HepG2 (cell line): ENCODE results near the gene ELF2. TPM values are rescaled to one million over a fixed set of nuclear protein-coding genes. Genes with fewer than 3 reads are reported as not detected.
A peak's percentile ranks its signal among the peaks of the same experiment; 100 is the strongest.

Source experiments
- ARID5B ChIP-seq: IDR thresholded peaks from 2 replicates; pipeline ENCODE4 v1.4.0; 2020; ENCODE audit warnings: mild to moderate bottlenecking, missing genetic modification reagents
- BRD4 ChIP-seq: sonication (generic); formaldehyde crosslinking; IDR thresholded peaks from 2 replicates; pipeline ENCODE4 v1.4.0; 2020; ENCODE audit warnings: missing genetic modification reagents
- EED ChIP-seq: sonication (generic); formaldehyde crosslinking; IDR thresholded peaks from 2 replicates; pipeline ENCODE4 v1.5.0; 2020; ENCODE audit warnings: mild to moderate bottlenecking, missing genetic modification reagents
- FOXO4 ChIP-seq: sonication (generic); formaldehyde crosslinking; conservative IDR thresholded peaks from 2 replicates; pipeline ENCODE4 v1.8.1; 2023; ENCODE audit warnings: missing genetic modification reagents
- KAT2B ChIP-seq: fragments of 150-350 bp; IDR thresholded peaks from 2 replicates; pipeline ENCODE4 v1.6.1; 2014; ENCODE audit warnings: low read depth, low read length, borderline replicate concordance
- MTF2 ChIP-seq: sonication (generic); formaldehyde crosslinking; IDR thresholded peaks from 2 replicates; pipeline ENCODE4 v1.5.0; 2020; ENCODE audit warnings: missing genetic modification reagents, borderline replicate concordance
- SIN3A ChIP-seq: IDR thresholded peaks from 2 replicates; pipeline ENCODE4 v1.6.1; 2011; ENCODE audit warnings: low read depth, mild to moderate bottlenecking, control low read depth, low read length, borderline replicate concordance
- TOPORS ChIP-seq: sonication (generic); formaldehyde crosslinking; IDR thresholded peaks from 2 replicates; pipeline ENCODE4 v1.8.0; 2023; ENCODE audit warnings: mild to moderate bottlenecking, missing genetic modification reagents
- YY1 ChIP-seq: IDR thresholded peaks from 2 replicates; pipeline ENCODE4 v1.6.1; 2011; ENCODE audit warnings: low read length, low read depth, moderate library complexity, mild to moderate bottlenecking; ENCODE audit not compliant: insufficient read depth, insufficient replicate concordance
- ZBTB2 ChIP-seq: sonication (generic); formaldehyde crosslinking; IDR thresholded peaks from 2 replicates; pipeline ENCODE4 v1.8.0; 2022; ENCODE audit warnings: low read depth, missing genetic modification reagents
- ZBTB34 ChIP-seq: sonication (generic); formaldehyde crosslinking; IDR thresholded peaks from 2 replicates; pipeline ENCODE4 v1.8.0; 2022; ENCODE audit warnings: mild to moderate bottlenecking, missing genetic modification reagents
- ZKSCAN1 ChIP-seq: fragments of 150-350 bp; IDR thresholded peaks from 2 replicates; pipeline ENCODE4 v1.6.1; 2014; ENCODE audit warnings: low read length
- ZNF138 ChIP-seq: sonication (generic); formaldehyde crosslinking; IDR thresholded peaks from 2 replicates; pipeline ENCODE4 v1.5.0; 2020; ENCODE audit warnings: mild to moderate bottlenecking, low read depth, missing genetic modification reagents
- ZNF143 ChIP-seq: sonication (generic); formaldehyde crosslinking; IDR thresholded peaks from 2 replicates; pipeline ENCODE4 v1.4.0; 2020; ENCODE audit warnings: missing genetic modification reagents
- ZNF256 ChIP-seq: sonication (generic); formaldehyde crosslinking; conservative IDR thresholded peaks from 2 replicates; pipeline ENCODE4 v1.4.0; 2020; ENCODE audit warnings: missing genetic modification reagents
- ZNF44 ChIP-seq: sonication (generic); formaldehyde crosslinking; IDR thresholded peaks from 2 replicates; pipeline ENCODE4 v1.5.1; 2020; ENCODE audit warnings: mild to moderate bottlenecking, missing genetic modification reagents
- ZNF562 ChIP-seq: sonication (generic); formaldehyde crosslinking; IDR thresholded peaks from 2 replicates; pipeline ENCODE4 v1.8.0; 2022; ENCODE audit warnings: missing genetic modification reagents, borderline replicate concordance
- ZNF670 ChIP-seq: sonication (generic); formaldehyde crosslinking; IDR thresholded peaks from 2 replicates; pipeline ENCODE4 v1.8.0; 2022; ENCODE audit warnings: mild to moderate bottlenecking, missing genetic modification reagents, borderline replicate concordance
- ZNF878 ChIP-seq: sonication (generic); formaldehyde crosslinking; IDR thresholded peaks from 2 replicates; pipeline ENCODE4 v1.8.1; 2023; ENCODE audit warnings: mild to moderate bottlenecking, missing genetic modification reagents, moderate library complexity
- ZSCAN21 ChIP-seq: sonication (generic); formaldehyde crosslinking; IDR thresholded peaks from 2 replicates; pipeline ENCODE4 v1.8.0; 2022; ENCODE audit warnings: mild to moderate bottlenecking, missing genetic modification reagents, moderate library complexity, borderline replicate concordance
- ZSCAN22 ChIP-seq: sonication (generic); formaldehyde crosslinking; IDR thresholded peaks from 2 replicates; pipeline ENCODE4 v1.4.0; 2020; ENCODE audit warnings: mild to moderate bottlenecking, missing genetic modification reagents
- polyA plus RNA-seq, 8 experiments: library from polyadenylated mRNA; depleted of rRNA in 3 of 8; stranded (reverse) in 7 of 8; unstranded in 1 of 8; fragments of >200 nt; fragmentation: Illumina TruSeq in 4 of 8; extraction: Trizol in 4 of 8; gene quantifications; 2 replicates each; pipeline versions ENCODE4 v1.2.1 to v1.2.3, GENCODE V29; 2011 to 2016; ENCODE audit warnings: low read depth in 4 of 8, missing spikeins in 1 of 8, mixed read lengths in 1 of 8; ENCODE audit not compliant: insufficient read depth in 1 of 8
- total RNA-seq, 5 experiments: library from RNA; depleted of rRNA; stranded (reverse); fragments of >200 nt; fragmentation: Illumina TruSeq; extraction: Trizol; gene quantifications; 2 replicates each; pipeline ENCODE4 v1.2.3, GENCODE V29; 2016; ENCODE audit warnings: low read depth in 1 of 5

The ELF2 gene
- total and polyA plus RNA-seq, 2 of the 13 experiments (the other 11 are each of a cell fraction or from before 2014, with no cell fraction given) = 28.6 to 35.4 TPM

- 0 out of 2 replicates have a peak, but pooled peaks have one; percentile 40 for TF ChIP-seq ZNF256 (CRISPR knock-in tag)
- peak; percentile 87; the same call in 1 of the 2 replicates for TF ChIP-seq SIN3A
- TF ChIP-seq ZBTB34 = 0 out of 2 replicates have a peak, but pooled peaks have one; percentile 41
- 0 out of 2 replicates have a peak, but pooled peaks have one; percentile 16 for TF ChIP-seq ZNF878 (CRISPR knock-in tag)
- peak; percentile 79 for TF ChIP-seq TOPORS (CRISPR knock-in tag)
- TF ChIP-seq ZKSCAN1 = no peak
- TF ChIP-seq ZNF670 = no peak
- TF ChIP-seq ZSCAN21 (CRISPR knock-in tag) = no peak
- TF ChIP-seq ZNF143 (CRISPR knock-in tag) = peak; percentile 30; the same call in 1 of the 2 replicates
- TF ChIP-seq ZBTB2 (CRISPR knock-in tag) = peak; percentile 100
- no peak for TF ChIP-seq KAT2B
- TF ChIP-seq YY1 = peak; percentile 83
- TF ChIP-seq ZNF138 (CRISPR knock-in tag) = peak; percentile 37; the same call in 1 of the 2 replicates
- peak; percentile 44; the same call in 1 of the 2 replicates for TF ChIP-seq ARID5B
- no peak for TF ChIP-seq BRD4
- TF ChIP-seq MTF2 (CRISPR knock-in tag) = no peak; the same call in 1 of the 2 replicates
- TF ChIP-seq ZSCAN22 (CRISPR knock-in tag) = no peak
- no peak for TF ChIP-seq FOXO4 (CRISPR knock-in tag)
- TF ChIP-seq EED (CRISPR knock-in tag) = no peak; the same call in 1 of the 2 replicates
- no peak for TF ChIP-seq ZNF44 (CRISPR knock-in tag)
- no peak for TF ChIP-seq ZNF562
These were observed 92.8 kb downstream of the ELF2 start (continued) for GRCh38 chr4:139083956-139084803.
